ENCODE results near the gene ZNF200.
"Not testable (repeated sequence)": the region's sequence is repeated elsewhere in the genome, so short reads cannot be mapped to it uniquely, and the experiment has no call there.

ZNF200 gene

DNA sequence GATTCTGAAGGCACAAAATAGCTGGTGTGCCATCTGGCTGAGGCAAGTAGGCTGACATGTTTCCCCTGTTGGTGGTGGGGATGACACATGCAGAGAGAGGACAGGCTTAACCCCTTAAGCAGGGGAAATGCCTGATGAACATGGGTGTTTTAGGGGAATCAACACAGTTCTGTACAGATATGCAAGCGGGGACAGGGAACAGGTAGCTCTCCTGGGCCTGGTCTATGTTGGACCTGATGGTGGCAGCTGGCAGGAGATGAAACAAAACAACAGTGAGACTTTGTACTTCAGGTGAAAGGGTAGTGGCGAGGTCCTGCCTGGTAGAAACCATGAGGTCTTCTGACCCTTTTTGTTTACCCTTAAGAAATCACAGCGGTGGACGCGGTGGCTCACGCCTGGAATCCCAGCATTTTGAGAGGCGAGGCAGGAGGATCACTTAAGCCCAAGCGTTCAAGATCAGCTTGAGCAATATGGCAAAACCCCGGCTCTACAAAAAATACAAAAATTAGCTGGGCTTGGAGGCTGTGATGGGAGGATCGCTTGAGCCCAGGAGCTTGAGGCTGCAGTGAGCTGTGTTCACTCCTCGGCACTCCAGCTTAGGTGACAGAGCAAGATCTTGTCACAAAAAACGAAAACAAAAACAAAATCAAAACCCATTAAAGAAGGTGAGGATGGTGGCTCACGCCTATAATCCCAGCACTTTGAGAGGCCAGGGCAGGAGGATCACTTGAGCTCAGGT lies 36.5 kb downstream of the ZNF200 start:
- DNase-seq (ENCODE audit: low spot score) = peak; percentile 60

DNA sequence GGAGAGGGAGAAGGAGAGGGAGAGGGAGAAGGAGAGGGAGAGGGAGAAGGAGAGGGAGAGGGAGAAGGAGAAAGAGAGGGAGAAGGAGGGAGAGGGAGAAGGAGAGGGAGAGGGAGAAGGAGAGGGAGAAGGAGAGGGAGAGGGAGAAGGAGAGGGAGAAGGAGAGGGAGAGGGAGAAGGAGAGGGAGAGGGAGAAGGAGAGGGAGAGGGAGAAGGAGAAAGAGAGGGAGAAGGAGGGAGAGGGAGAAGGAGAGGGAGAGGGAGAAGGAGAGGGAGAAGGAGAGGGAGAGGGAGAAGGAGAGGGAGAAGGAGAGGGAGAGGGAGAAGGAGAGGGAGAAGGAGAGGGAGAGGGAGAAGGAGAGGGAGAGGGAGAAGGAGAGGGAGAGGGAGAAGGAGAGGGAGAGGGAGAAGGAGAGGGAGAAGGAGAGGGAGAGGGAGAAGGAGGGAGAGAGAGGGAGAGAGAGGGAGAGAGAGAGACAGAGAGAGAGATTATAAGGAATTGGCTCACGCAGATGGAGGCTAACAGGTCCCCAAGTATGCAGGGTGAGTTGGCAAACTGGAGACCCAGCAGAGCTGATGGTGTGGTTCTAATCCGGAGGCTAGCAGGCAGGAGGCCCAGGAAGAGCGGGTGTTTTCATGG lies 37.1 kb downstream of the ZNF200 start:
- not testable (repeated sequence) for DNase-seq (ENCODE audit: low spot score)

- no peak for DNase-seq (ENCODE audit: low spot score)
Observed at GRCh38 chr16:3195975-3196374, 39.0 kb downstream of the ZNF200 start.

- no peak for DNase-seq (ENCODE audit: low spot score)
Observed at GRCh38 chr16:3194792-3195191, 40.2 kb downstream of the ZNF200 start.

DNA sequence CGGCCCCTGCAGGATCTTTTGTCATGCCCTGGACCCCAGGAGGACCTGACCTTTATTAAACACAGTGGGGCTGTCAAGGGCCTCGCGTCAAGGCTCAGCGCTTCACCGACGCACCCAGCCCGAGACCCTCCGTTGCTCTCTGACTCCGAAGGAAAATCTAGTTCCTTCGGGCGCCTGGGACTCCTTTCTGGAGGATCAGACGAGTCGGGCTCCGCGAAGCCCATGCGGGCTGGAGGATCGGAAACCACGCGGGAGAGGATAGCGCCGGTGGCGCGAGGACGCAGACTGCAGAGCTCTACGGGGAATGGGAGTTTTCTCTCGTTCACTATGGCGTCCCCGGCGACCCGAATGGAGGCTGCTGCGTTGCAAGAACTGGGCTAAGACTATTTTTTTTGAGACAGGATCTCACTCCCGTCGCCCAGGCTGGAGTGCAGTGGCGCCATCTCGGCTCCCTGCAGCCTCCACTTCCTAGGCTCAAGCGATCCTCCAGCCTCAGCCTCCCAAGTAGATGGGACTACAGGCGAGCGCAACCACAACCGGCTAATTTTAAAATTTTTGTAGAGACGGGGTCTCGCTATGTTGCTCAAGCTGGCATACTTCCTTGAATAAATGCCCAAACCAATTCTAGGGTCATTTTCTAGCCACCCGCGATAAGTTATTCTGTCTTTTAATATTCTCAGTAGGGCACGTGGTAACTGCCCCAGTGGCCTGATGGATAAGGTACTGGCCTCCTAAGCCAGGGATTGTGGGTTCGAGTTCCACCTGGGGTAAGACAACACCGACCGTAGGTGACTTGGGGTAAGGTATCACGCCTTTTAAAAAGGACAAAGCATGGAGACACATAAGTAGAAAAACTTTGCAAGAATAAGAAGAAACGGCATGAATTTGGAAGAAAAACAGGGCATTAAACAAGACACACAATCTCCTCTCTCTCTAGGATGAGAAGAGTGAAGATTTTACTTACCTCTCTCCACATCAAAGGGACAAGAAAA lies 41.4 kb downstream of the ZNF200 start:
- no peak for DNase-seq (ENCODE audit: low spot score)

DNA sequence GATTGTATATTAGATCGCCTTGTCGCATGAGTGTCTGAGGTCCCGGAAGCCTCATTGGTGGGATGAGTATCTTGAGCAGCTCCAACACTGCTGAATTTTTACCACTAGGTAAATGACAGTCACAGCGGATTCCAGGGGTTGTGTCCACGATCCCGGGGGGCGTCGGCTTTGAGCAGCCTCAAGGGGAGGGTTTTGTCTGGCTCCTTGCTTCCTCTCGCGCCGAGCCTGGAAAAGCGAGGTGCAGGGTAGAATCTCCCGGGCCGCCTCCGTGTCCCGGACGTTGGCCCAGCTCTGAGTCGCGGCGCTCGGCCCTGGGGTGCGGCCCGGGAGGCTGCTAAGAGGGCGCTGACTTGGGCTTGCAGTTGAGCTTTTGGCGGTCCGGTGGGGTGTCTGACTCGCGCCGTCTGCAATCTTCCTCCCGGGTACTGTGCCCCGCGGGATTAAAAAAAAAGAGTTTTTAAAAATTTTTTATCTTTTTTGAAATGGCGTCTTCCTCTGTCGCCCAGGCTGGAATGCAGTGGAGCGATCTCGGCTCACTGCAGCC lies 42.4 kb downstream of the ZNF200 start:
- DNase-seq (ENCODE audit: low spot score) = no peak

DNA sequence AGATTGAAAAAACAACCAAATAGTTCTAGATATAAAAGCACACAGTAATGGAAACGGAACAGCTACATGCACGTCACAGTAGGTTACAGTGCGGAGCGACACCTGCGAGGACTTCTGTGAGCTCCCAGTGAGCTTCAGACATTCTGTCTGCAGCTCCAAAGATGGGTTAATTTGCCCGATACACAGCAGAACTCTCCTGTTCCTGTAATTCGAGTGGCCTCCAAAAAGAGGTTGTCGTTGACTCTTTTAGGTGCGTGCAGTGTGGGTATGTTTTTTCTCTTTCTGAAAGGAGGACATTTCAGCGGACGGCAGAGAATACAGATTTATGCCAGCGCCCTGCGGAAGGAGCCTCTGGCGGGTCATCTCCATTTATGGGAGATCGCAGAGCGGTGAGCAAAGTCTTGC lies 44.0 kb downstream of the ZNF200 start:
- DNase-seq (ENCODE audit: low spot score) = no peak

DNA sequence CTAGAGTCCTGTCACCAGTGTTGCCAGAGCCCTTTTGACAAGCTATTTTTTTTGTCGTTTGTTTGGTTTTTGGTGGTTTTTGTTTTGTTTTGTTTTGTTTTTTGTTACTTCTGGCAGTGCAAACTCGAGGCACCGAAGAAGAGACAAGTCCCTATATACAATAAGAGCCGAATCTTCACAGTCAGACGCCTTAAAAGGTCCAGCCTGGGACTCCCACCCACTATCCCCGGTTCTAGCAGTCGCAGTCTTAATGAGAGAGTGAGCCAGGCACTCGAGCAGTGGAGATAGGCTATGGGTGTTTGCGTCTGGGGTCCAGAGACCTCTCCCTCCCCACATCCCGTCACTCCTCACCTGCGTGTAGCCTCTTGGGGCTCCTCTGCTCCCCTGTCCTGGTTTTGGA lies 45.1 kb downstream of the ZNF200 start:
- DNase-seq (ENCODE audit: low spot score) = no peak

DNA sequence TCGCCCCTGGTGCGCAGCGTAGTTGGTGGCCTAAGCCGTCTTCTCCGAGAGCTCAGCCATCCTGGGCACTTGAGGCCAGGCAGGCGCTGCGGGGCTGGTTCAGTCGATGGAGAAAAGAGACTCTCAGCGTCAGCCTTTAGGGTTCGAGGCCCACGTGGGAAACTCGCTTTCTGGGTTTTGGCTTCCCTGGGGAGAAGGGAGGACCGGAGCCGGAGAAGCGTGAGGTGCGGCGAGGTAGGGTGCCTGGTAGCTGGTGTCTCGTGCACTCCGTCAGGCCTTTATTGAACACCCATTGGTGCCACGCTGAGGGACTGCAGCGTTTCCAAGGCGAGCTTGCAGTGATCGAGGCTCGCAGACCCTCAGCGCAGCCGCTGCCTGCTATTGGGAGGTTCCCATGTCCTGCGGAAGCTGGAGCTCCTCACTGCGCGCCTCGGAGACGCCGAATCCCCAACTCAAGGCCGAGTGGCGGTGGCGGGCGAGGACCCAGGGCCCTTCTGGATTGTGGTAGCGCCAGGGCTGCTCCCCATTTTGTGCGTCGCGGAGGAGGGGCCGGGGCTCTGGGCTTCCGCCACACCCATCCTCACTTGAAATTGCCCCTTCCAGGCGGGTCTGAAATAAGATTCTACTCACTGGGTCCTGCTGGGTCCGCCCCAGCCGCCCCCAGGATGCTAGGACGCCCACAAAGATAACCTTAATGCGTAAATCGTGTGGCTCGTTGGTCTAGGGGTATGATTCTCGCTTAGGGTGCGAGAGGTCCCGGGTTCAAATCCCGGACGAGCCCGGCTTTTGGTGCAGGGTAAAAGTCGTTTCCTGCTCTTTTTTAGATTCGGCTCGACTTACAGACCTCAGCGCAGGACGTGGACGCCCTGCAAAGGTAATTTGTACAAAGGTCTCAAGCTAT lies 45.8 kb downstream of the ZNF200 start:
- peak; percentile 35 for DNase-seq (ENCODE audit: low spot score)

DNA sequence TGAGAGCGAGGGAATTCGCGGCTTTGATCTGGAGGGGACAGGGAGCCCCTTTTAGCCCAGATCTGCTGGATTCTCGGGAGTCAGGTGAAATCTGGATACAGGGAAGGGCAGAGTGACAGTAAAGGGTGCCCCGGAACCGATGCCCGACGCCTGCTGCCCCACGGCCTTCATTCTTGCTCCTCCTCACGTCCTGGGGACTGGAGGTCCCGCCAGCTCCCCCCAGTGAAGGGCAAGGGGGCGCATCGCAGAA lies 46.4 kb downstream of the ZNF200 start:
- no peak for DNase-seq (ENCODE audit: low spot score)

- no peak for DNase-seq (ENCODE audit: low spot score)
Observed at GRCh38 chr16:3187798-3188674, 46.9 kb downstream of the ZNF200 start, which contains the start of gene OR1F1. Gene OR1F1, plus strand, starts transcription at chr16:3188204.

GRCh38 chr16:3186946-3187690 lies 47.8 kb downstream of the ZNF200 start:
- no peak for DNase-seq (ENCODE audit: low spot score)

DNA sequence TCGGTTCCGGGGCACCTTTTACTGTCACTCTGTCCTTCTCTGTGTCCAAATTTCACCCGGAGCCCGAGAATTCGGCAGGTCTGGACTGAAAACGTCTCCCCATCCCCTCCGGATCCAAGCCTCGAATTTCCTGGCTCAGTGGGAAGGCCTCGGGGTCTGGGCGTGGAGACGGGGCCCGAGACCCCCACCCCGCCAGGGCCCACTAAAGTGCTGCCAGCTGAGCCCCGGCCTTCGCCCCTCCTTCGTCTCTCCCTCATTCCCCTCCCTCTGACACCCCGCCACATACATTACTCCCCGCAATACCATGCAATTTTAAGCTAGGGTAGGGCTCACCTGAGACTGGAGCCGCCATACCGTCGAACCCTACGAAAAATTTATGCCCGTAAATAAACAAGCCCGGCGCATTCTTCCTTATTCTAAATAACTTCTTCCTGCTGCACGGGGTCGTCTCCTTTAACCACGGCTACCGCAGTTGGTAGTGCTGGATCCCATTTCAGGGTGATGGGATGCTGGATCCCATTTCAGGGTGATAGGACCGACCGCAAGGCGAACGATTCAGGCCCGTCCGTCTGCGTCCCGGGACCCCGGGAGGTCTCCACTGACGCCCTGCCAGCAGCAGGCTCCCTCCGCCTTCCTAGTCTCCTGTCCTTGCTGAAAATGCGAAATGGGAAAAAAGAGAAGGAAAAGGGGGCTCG lies 51.4 kb downstream of the ZNF200 start:
- no peak for DNase-seq (ENCODE audit: low spot score)

DNA sequence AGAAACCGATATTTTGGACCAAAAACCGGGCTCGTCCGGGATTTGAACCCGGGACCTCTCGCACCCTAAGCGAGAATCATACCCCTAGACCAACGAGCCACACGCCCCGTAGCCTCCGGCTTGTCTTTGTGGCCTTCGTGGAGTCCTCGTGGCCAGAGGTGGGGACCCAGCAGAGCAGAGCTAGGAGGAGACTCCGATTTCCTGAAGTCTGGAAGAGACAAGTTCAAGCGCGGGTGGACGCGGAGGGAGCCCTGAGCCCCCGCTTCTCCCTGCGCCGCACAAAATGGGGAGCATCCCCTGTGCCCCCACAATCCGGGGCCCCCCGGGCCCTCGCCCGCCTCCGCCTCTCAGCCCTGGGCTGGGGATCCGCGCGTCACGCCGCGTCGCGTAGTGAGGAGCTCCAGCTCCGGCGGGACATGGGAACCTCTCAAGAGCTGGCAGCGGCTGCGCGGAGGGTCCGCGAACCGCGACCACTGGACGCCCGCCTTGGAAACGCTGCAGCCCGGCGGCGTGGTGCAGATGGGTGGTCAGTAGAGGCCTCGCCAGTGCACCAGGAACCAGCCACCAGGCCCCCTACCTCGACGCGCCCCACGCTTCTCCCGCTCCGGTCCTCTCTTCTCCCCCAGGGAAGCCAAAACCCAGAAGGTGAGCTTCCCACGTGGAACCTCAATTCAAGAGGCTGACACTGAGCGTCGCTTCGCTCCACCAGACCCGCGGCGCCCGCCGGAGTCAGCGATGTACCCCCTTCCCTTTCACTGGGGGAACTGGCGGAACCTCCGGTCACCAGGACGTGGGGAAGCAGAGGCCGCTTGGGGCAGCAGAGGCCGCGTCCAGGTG lies 52.1 kb downstream of the ZNF200 start:
- no peak for DNase-seq (ENCODE audit: low spot score)

- not testable (repeated sequence) for DNase-seq (ENCODE audit: low spot score)
Observed at GRCh38 chr16:3182293-3182607, 52.7 kb downstream of the ZNF200 start.

DNA sequence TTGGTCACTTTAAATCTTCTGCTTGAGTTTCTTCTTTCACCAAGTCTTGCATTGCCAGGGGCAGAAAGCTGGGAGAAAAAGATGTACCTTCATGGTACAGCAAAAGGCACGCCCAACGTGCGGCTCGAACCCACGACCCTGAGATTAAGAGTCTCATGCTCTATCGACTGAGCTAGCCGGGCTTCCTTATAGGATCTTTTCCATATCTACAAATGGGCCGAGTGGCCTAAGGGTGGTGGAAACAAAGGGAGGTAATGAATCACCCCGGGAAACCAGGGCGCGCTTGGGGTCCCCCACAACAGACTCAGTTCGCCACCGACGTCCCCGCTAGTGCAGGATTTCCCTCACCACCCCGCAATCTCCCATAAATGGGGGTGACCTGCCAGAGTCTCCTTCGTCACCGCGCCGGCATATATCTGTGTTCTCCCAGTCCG lies 54.5 kb downstream of the ZNF200 start:
- DNase-seq (ENCODE audit: low spot score) = no peak

- no peak for DNase-seq (ENCODE audit: low spot score)
Observed at GRCh38 chr16:3179651-3180050, 55.3 kb downstream of the ZNF200 start.

Measured in Ammon's horn (tissue), 1 donor.